HG02798 (cell line): ENCODE measurements around the gene DDAH1.

ENCODE experiments used
- ATAC-seq: cut with Tn5 transposase; IDR thresholded peaks from one replicate; pipeline ENCODE4 v1.9.1; 2021; ENCODE audit warnings: mild to moderate bottlenecking; ENCODE audit not compliant: unreplicated experiment, poor library complexity

The DDAH1 gene

DNA sequence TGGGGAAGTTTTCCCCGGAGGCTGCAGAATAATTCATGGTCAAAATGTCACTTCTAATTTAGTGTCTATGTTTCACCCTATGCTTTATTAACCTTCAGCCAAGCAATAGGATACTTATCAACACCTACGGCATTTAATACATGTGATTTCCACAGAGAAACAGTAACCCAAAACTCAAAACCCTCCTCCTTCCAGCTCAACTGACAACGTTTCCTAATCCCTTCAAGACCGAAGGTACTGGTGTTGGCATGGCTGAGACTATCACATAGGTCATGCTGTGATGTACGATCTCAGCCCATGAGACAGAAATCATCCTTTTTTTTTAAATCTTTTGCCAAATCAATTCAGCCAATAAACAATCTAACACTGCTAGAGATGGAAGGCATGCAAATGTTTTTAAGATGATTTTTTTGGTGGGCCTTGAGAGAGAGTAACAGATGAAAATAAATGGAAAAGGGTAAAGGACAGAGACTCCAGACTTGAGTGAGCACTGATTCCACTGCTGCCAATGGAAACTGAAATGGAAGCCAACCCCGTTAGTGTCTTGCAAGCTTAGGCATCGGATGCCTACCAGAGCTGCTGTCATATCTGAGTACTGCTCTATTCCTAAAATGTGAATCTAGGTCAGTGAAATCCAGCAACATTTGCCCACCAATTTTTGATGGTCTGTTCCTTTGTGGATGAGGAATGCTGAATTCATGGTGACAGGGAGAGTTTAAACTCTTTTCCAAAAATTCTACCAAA is 125.1 kb downstream of the DDAH1 start:
- no peak for ATAC-seq

GRCh38 chr1:85339089-85339488 is 125.9 kb downstream of the DDAH1 start:
- no peak for ATAC-seq

GRCh38 chr1:85334962-85335361 is 130.0 kb downstream of the DDAH1 start:
- peak; percentile 59 for ATAC-seq

DNA sequence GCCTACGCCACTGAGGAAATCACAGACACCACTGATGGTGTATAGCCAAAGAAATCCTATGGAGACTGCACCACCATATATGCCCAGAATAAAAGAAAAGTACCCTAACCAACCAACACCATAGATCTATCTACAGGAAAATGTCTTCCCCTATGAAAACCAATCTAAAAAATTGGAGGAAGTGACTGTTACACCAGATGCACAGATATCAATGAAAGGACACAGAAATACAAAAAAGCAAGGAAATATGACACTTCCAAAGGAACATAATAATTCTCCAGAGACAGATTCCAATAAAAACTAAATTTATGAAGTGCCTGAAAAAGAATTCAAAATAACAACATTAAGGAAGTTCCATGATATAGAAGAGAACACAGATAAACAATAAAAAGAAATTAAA is 131.8 kb downstream of the DDAH1 start:
- ATAC-seq = no peak

DNA sequence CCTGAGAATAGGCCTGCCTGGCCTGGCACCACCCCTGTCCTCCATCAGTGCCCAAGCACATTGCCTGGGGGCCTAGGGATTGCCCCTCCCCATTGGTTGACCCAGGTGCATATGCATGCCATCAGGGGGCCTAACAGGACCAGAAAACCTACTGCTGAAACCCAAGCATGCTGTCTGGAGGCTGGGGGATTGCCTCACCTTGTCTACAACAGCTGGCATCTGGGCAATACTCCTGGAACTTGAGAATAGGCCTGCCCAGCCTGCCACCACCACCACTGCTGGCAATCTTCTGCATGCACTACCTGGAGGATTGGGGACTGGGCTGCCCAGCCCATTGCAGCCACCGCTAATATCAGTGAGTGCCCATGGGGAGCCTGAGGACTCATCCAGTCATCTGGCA is 132.4 kb downstream of the DDAH1 start:
- ATAC-seq = no peak

DNA sequence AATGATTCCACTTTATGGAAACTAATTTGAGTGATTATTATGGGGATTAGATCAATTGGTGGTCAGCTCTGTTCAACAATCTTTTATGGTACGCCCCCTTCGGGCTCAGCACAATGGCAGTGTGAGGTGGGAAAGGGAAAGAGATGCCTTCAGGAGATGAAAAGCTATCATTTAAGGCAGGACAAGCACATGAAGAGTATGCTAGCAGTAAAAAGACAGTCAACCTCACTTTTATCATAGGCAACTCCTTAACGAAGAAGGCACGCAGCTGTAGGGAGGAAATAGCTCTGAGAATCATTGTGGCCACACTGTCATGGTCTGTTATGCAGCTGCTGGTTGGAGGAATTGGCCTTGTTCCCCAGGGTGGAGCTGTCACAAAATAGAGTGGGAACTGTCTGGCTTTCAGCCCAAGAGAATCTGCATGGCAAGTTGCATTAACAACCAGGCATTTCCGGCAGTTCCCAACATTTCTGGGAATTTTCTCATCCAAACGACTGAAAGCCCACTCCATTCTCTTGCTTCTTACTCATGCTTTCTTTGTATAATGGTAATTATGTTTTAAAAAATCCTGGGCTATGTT is 134.2 kb downstream of the DDAH1 start:
- no peak for ATAC-seq

- ATAC-seq = no peak
Measured at GRCh38 chr1:85330214-85330631, 134.7 kb downstream of the DDAH1 start.

DNA sequence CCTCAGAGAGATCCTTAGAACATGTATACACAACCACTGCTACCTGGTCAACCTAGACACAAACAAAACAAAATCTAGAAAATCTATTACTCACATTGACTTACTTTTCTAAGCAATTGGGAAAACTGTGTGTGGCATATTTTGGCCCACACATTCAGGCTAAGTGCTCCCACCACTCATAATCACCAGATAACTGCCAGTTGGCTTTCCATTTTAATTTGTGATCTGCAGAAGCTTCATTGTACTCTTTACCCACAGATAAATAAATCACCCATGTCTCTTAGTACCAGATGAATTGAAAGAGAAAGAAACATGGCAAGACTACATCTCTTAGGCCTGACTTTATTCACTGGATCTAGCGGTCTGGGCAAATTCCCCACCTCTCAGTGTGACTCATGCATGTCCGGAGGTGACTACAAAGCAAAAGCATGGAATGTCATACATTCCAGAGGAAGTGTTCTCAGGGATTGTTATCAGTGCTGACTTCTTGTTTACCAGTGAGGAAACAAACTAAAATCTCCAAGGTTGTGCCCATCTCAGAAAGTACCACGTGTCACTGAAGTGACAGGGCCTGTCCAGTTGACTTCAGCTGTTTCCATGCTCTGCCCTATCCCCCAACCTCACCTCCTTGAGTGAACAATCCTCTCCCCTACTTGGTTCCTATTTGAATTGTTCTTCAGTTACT is 136.1 kb downstream of the DDAH1 start:
- no peak for ATAC-seq

DNA sequence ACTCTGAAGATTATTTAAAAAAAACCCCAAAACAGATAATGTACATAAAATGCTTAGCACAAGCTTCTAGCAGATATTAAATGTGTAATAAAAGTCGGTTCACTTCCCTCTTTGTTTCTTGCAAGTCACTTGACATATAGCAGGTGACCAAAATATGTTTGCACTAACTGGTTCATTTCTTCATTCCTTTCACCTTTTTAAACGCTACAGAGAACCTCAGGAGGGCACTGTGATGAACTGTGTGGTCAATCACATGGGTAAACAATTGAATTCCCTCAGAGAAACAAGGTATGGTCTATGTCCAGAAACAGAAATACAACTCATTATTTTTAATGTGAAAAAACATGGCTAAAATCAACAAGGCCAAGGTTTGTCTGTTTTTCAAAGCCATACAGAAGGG is 137.2 kb downstream of the DDAH1 start:
- ATAC-seq = no peak

DNA sequence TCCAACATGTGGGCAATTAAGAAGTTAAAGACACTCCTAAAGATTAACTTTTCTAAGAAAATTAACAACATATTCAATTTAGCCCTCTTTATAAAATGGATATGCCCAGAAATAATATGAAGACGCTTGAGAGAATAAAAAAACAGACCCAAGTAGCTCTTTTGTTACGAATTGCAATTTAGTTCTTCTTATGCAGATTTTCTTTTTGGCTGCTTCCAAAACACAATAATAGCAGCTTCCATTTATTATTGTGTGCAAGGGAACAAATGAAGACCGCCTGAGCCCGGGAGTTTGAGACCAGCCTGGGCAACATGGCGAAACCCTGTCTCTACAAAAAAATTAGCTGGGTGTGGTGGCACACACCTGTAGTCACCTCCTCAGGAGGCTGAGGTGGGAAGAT is 138.1 kb downstream of the DDAH1 start:
- no peak for ATAC-seq

- no peak for ATAC-seq
Measured at GRCh38 chr1:85326336-85326735, 138.6 kb downstream of the DDAH1 start.

DNA sequence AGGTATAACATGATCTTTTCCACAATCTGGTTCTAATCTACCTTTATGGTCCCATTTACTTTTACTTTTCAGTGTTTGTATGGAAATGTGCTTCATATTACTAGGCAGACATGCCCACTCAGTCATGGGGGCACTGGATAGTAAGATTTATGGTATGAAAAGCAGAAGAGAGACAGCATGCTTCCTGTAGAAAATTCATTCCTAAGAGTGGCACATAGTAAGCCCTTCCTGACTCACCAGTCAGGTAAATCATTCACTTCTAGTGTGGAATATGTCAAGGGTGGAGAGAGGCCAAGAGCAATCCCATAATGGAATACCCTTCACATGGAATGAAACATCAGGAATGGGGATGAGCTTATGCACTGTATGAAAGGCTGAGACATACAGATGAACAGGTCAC is 139.0 kb downstream of the DDAH1 start:
- ATAC-seq = no peak

DNA sequence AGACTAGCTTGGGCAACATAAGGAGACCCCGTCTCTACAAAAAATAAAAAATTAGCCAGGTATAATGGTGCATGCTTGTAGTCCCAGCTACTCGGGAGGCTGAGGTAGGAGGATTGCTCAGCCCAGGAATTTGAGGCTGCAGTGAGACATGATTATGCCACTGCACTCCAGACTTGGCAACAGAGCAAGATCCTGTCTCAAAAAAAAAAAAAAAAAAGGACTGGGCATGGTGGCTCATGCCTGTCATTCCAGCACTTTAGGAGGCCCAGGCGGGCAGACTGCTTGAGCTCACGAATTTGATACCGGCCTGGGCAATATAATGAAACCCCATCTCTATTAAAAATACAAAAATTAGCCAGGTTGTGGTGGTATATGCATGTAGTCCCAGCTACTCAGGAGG is 141.2 kb downstream of the DDAH1 start:
- no peak for ATAC-seq

GRCh38 chr1:85322655-85323054 is 142.3 kb downstream of the DDAH1 start:
- no peak for ATAC-seq

GRCh38 chr1:85321237-85321964 is 143.6 kb downstream of the DDAH1 start:
- ATAC-seq = peak; percentile 70

GRCh38 chr1:85320371-85321131 is 144.4 kb downstream of the DDAH1 start:
- no peak for ATAC-seq

DNA sequence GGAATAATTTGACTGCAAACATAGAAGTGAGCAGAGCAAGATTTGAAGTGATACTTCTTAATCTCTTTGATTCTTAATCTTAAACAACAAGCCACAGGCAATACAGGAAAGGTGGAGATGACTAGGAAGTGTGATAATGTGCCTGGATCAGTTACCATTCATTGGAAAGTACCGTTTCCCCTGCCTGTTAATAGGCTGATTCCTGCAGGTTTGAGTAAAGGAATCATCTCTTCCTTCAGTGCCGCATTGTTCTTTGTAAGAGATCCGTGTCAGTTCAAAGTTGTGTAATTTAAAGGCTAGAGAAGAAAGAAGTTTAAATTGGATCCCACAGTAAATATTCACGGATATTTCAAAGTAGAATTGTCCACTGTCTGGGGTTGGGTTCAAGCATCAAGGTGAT is 145.0 kb downstream of the DDAH1 start:
- ATAC-seq = no peak

DNA sequence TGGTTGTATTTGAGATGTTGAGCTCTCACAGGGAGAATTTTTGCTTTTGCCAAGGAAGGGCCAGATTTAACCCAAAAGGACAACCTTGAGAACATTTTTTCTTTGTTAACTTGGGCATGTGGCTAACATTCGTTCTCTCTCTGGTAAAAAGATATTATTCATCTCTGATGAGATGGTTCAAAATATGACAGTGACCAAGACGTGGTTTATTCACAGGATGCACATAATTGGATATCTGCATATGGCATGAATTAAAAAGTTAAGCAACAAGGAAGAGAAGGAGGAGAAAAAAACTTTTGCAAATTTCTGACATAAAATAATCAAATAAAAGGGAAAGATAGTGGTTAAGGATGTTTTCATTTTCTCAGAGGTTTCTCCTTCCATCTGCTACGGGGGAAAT is 145.5 kb downstream of the DDAH1 start:
- ATAC-seq = no peak

DNA sequence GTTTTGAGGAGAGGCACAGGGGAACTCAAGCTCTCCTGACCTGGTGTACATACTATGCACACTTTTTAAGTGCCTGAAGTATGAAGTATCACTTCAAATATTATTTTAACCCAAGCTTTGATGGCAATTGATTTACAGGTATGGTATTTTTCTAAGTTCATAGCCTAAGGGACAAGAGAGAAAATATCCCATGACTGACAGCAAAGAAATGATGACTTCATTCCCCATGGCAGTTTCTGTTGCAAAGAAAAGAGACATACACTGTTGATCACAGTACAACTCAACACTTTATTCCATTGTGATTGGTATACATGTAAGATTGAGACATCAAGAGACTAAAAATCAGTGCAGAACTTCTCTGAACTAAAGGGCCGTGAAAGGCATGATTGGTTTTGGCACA is 146.7 kb downstream of the DDAH1 start:
- ATAC-seq = no peak

GRCh38 chr1:85317560-85317959 is 147.4 kb downstream of the DDAH1 start:
- no peak for ATAC-seq
